GM12878 (cell line): ENCODE results near the gene GTF2F2. TPM values are rescaled to one million over a fixed set of nuclear protein-coding genes. Genes with fewer than 3 reads are reported as not detected.

Experiments used
- BMI1 ChIP-seq: fragments of 450-650 bp; IDR thresholded peaks from 2 replicates; pipeline ENCODE4 v1.6.1; 2016; ENCODE audit warnings: mild to moderate bottlenecking, moderate library complexity, borderline replicate concordance
- CEBPB ChIP-seq, 2 experiments: fragments of 150-350 bp in 1 of 2; IDR thresholded peaks; 2 replicates each; pipeline ENCODE4 v1.6.1; 2012 to 2014; ENCODE audit warnings: low read depth in 2 of 2, low read length in 2 of 2, borderline replicate concordance in 1 of 2, inconsistent platforms in 1 of 2
- CHD4 ChIP-seq: fragments of 200-600 bp; sonication (generic); IDR thresholded peaks from 2 replicates; pipeline ENCODE4 v1.6.1; 2016; ENCODE audit warnings: mild to moderate bottlenecking
- CREB1 ChIP-seq: IDR thresholded peaks from 2 replicates; pipeline ENCODE4 v1.6.1; 2012; ENCODE audit warnings: low read depth, mild to moderate bottlenecking, inconsistent platforms
- DPF2 ChIP-seq: fragments of 450-650 bp; IDR thresholded peaks from 2 replicates; pipeline ENCODE4 v1.6.1; 2017; ENCODE audit warnings: mild to moderate bottlenecking
- ETV6 ChIP-seq, 2 experiments: fragments of 450-650 bp in 1 of 2; IDR thresholded peaks in 1 of 2; conservative IDR thresholded peaks in 1 of 2; 2 replicates each; pipeline ENCODE4 v1.6.1; 2014; ENCODE audit warnings: antibody characterized with exemption in 1 of 2, borderline replicate concordance in 1 of 2, low read depth in 1 of 2, mild to moderate bottlenecking in 1 of 2, moderate library complexity in 1 of 2
- EZH2 ChIP-seq: IDR thresholded peaks from 2 replicates; pipeline ENCODE4 v1.6.1; 2012; ENCODE audit warnings: low read depth, mild to moderate bottlenecking, control low read depth, inconsistent platforms, low read length, borderline replicate concordance; ENCODE audit not compliant: control insufficient read depth
- FOS ChIP-seq: IDR thresholded peaks from 3 replicates; pipeline ENCODE4 v1.6.1; 2011; ENCODE audit warnings: borderline replicate concordance; ENCODE audit not compliant: insufficient read length; ENCODE audit errors: extremely low read depth
- IKZF1 ChIP-seq: fragments of 450-650 bp; conservative IDR thresholded peaks from 2 replicates; pipeline ENCODE4 v1.6.1; 2017; ENCODE audit warnings: antibody characterized with exemption, mild to moderate bottlenecking
- IKZF2 ChIP-seq, 2 experiments: fragments of 450-650 bp; IDR thresholded peaks; 2 replicates each; pipeline ENCODE4 v1.6.1; 2017; ENCODE audit warnings: mild to moderate bottlenecking in 2 of 2, moderate library complexity in 2 of 2
- JUNB ChIP-seq: IDR thresholded peaks from 2 replicates; pipeline ENCODE4 v1.6.1; 2016; ENCODE audit warnings: antibody characterized with exemption, mild to moderate bottlenecking
- LARP7 ChIP-seq: fragments of 450-650 bp; IDR thresholded peaks from 2 replicates; pipeline ENCODE4 v1.6.1; 2017; ENCODE audit warnings: mild to moderate bottlenecking
- MAX ChIP-seq: IDR thresholded peaks from 2 replicates; pipeline ENCODE4 v1.6.1; 2012; ENCODE audit warnings: low read depth, low read length, improper control_type of control experiment
- MTA2 ChIP-seq: fragments of 450-650 bp; IDR thresholded peaks from 2 replicates; pipeline ENCODE4 v1.6.1; 2016; ENCODE audit warnings: low read depth, mild to moderate bottlenecking, moderate library complexity
- NFYB ChIP-seq: IDR thresholded peaks from 2 replicates; pipeline ENCODE4 v1.6.1; 2011; ENCODE audit warnings: low read depth, mild to moderate bottlenecking, low read length, improper control_type of control experiment, moderate library complexity; ENCODE audit not compliant: insufficient read depth
- NKRF ChIP-seq: fragments of 450-650 bp; conservative IDR thresholded peaks from 2 replicates; pipeline ENCODE4 v1.6.1; 2017; ENCODE audit warnings: mild to moderate bottlenecking, moderate library complexity
- NR2F1 ChIP-seq: fragments of 450-650 bp; conservative IDR thresholded peaks from 2 replicates; pipeline ENCODE4 v1.6.1; 2017; ENCODE audit warnings: mild to moderate bottlenecking
- PAX5 ChIP-seq: IDR thresholded peaks from 2 replicates; pipeline ENCODE4 v1.6.1; 2011; ENCODE audit warnings: low read depth, low read length, borderline replicate concordance
- PBX3 ChIP-seq: IDR thresholded peaks from 2 replicates; pipeline ENCODE4 v1.6.1; 2011; ENCODE audit warnings: mild to moderate bottlenecking, low read depth, low read length, moderate library complexity; ENCODE audit not compliant: insufficient replicate concordance
- POU2F2 ChIP-seq: IDR thresholded peaks from 3 replicates; pipeline ENCODE4 v1.6.1; 2011; ENCODE audit warnings: low read depth, mild to moderate bottlenecking, low read length, borderline replicate concordance
- RAD51 ChIP-seq: fragments of 450-650 bp; IDR thresholded peaks from 2 replicates; pipeline ENCODE4 v1.6.1; 2016; ENCODE audit warnings: moderate library complexity, mild to moderate bottlenecking, inconsistent platforms
- RELA ChIP-seq: fragments of 450-650 bp; IDR thresholded peaks from 2 replicates; pipeline ENCODE4 v1.8.0; 2014; ENCODE audit warnings: borderline replicate concordance; ENCODE audit not compliant: partially characterized antibody
- SMC3 ChIP-seq: IDR thresholded peaks from 2 replicates; pipeline ENCODE4 v1.6.1; 2011; ENCODE audit warnings: low read length, improper control_type of control experiment, borderline replicate concordance
- TCF3 ChIP-seq: IDR thresholded peaks from 2 replicates; pipeline ENCODE4 v1.6.1; 2012; ENCODE audit warnings: low read depth, mild to moderate bottlenecking, low read length, borderline replicate concordance; ENCODE audit not compliant: insufficient read depth
- USF1 ChIP-seq: IDR thresholded peaks from 2 replicates; pipeline ENCODE4 v1.6.1; 2011; ENCODE audit warnings: borderline replicate concordance, low read depth, mild to moderate bottlenecking, moderate library complexity, mixed read lengths, low read length; ENCODE audit not compliant: insufficient read depth; ENCODE audit errors: extremely low read length
- USF2 ChIP-seq: IDR thresholded peaks from 2 replicates; pipeline ENCODE4 v1.6.1; 2011; ENCODE audit warnings: low read depth, low read length, improper control_type of control experiment, borderline replicate concordance
- ZNF24 ChIP-seq: fragments of 450-650 bp; IDR thresholded peaks from 2 replicates; pipeline ENCODE4 v1.6.1; 2017; ENCODE audit warnings: antibody characterized with exemption, mild to moderate bottlenecking
- ZSCAN29 ChIP-seq: fragments of 450-650 bp; IDR thresholded peaks from 2 replicates; pipeline ENCODE4 v1.6.1; 2017; ENCODE audit warnings: mild to moderate bottlenecking, moderate library complexity
- polyA plus RNA-seq, 11 experiments: library from polyadenylated mRNA; depleted of rRNA in 4 of 11; unstranded in 6 of 11; stranded (reverse) in 5 of 11; fragments of >200 nt; fragmentation: Nextera tagmentation in 4 of 11; fragmentation: Illumina TruSeq in 1 of 11; extraction: Ambion mirVana in 4 of 11; extraction: Trizol in 1 of 11; gene quantifications; 1 replicate in 1 of 11; 2 replicates in 10 of 11; pipeline versions ENCODE4 v1.2.1 to v1.2.3, GENCODE V29; 2011 to 2016; ENCODE audit warnings: inconsistent platforms in 2 of 11, missing spikeins in 2 of 11, low read depth in 1 of 11
- total RNA-seq, 4 experiments: library from RNA; depleted of rRNA in 3 of 4; stranded (reverse); fragments of >200 nt in 3 of 4; fragmentation: Illumina TruSeq in 1 of 4; extraction: Trizol in 1 of 4; gene quantifications; 2 replicates each; pipeline versions ENCODE4 v1.2.1 to v1.2.3, GENCODE V29; 2013 to 2021

Gene GTF2F2
- total and polyA plus RNA-seq, 10 of the 15 experiments (the other 5 are each of a cell fraction or from before 2014, with no cell fraction given) = 14.5 to 30.8 (median 22.6) TPM

GRCh38 chr13:45206340-45206739 is 86.0 kb downstream of the GTF2F2 start (continued):
- no peak for TF ChIP-seq EZH2
- TF ChIP-seq CHD4 = no peak
- no peak for TF ChIP-seq USF1
- TF ChIP-seq BMI1 = no peak
- TF ChIP-seq LARP7 = no peak
- peak; percentile 13; the same call in 1 of the 2 replicates for TF ChIP-seq CREB1
- TF ChIP-seq CEBPB (IDR thresholded peaks at IDR 0.05; ENCODE audit: borderline replicate concordance in 1 of 2, low read depth in 2 of 2, low read length in 2 of 2) = peak in 1 of 2 experiments; percentile 86; a peak in 1 of 4 replicates
- peak; percentile 65 for TF ChIP-seq IKZF1
- no peak for TF ChIP-seq FOS
- no peak for TF ChIP-seq NR2F1
- no peak for TF ChIP-seq USF2
- peak in 1 of 2 experiments; percentile 78; a peak in 1 of 4 replicates for TF ChIP-seq ETV6 (conservative IDR thresholded peaks at IDR 0.05 in 1 of 2, IDR thresholded peaks at IDR 0.05 in 1 of 2; ENCODE audit: borderline replicate concordance in 1 of 2, low read depth in 1 of 2)
- TF ChIP-seq PBX3 = no peak
- TF ChIP-seq MTA2 = peak; percentile 27; the same call in 1 of the 2 replicates
- TF ChIP-seq POU2F2 = no peak
- no peak for TF ChIP-seq ZNF24
- peak; percentile 98 for TF ChIP-seq JUNB
- no peak for TF ChIP-seq SMC3
- no peak for TF ChIP-seq RAD51
- peak; percentile 61; the same call in 1 of the 2 replicates for TF ChIP-seq DPF2
- TF ChIP-seq NKRF = no peak
- no peak for TF ChIP-seq NFYB
- TF ChIP-seq IKZF2 (IDR thresholded peaks at IDR 0.05) = peak; percentile 74 to 82; a peak in 3 of 4 replicates
- no peak for TF ChIP-seq PAX5
- TF ChIP-seq ZSCAN29 = no peak
- TF ChIP-seq RELA = peak; percentile 52
- no peak for TF ChIP-seq TCF3
- no peak for TF ChIP-seq MAX
